Epithelial cell of proximal tubule (primary cell): ENCODE measurements around the gene GMPR. TPM values are rescaled to one million over a fixed set of nuclear protein-coding genes. Genes with fewer than 3 reads are reported as not detected.

Experiments used
- DNase-seq: peaks from one replicate; pipeline ENCODE4 v3.0.0-alpha.2; 2011; ENCODE audit warnings: low read depth
- H3K4me3 ChIP-seq: 2 replicates; pipeline ENCODE4 v1.5.1; 2011; ENCODE audit warnings: low read depth, mild to moderate bottlenecking, low read length
- total RNA-seq: library from RNA; depleted of rRNA; stranded (reverse); fragments of >200 nt; gene quantifications from 2 replicates; pipeline ENCODE4 v1.2.3, GENCODE V29; 2015
- TF ChIP-seq, protein P1 (sequence below): conservative IDR thresholded peaks from 2 replicates; pipeline ENCODE4 v1.5.1; 2012; ENCODE audit warnings: low read depth, mild to moderate bottlenecking, low read length

The GMPR gene
- total RNA-seq, 1 donor from 2014 or later = 0.81 TPM

DNA sequence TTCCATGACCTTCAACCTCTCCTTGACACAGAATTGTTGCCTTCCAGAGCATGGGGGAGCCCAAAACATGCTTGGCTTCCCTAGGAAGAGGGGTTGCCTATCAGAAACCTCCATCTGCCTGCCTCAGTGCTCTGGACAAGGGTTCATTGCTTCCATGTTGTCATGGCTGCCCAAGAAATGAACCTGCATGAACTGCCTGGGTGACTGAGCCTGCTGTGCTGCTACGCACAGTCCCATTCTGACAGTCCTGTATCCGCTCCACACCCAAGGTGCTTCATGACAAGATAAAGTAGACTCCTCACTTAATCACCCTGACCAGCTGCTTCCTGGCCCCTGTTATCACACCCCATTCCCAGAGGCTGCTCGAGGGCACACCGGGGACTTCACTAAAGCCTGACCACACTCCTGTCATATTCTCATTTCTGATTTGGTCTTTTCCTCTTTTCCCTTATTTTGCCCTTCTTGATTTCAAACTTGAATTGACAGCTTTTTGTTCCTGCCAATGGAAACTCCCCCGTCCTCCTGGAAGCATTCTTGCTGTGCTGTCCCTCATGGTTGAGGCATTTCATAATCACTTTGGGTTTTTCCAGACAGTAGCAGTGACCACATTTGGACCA is 31.9 kb downstream of the GMPR start:
- DNase-seq = no peak
- TF ChIP-seq, protein P1, sequence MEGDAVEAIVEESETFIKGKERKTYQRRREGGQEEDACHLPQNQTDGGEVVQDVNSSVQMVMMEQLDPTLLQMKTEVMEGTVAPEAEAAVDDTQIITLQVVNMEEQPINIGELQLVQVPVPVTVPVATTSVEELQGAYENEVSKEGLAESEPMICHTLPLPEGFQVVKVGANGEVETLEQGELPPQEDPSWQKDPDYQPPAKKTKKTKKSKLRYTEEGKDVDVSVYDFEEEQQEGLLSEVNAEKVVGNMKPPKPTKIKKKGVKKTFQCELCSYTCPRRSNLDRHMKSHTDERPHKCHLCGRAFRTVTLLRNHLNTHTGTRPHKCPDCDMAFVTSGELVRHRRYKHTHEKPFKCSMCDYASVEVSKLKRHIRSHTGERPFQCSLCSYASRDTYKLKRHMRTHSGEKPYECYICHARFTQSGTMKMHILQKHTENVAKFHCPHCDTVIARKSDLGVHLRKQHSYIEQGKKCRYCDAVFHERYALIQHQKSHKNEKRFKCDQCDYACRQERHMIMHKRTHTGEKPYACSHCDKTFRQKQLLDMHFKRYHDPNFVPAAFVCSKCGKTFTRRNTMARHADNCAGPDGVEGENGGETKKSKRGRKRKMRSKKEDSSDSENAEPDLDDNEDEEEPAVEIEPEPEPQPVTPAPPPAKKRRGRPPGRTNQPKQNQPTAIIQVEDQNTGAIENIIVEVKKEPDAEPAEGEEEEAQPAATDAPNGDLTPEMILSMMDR = no peak
- no peak overlapping the region for H3K4me3 ChIP-seq

DNA sequence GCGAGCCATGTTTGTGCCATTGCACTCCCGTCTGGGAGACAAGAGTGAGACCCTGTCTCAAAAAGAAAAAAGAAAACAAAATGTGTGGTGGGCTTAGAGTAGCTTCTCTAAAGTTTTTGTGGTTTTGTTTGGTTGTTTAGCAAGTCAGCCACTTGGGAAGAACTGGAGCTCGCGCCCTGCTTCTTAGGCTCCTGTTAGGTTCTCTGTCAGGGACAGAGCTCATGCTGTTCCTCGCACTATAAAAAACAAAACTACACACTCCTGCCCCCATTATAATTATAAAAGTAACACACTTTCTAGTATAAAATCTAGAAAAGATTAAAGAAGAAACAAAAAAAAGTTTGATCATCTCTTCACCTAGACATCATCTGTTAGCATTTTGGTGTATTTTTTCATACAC is 33.0 kb downstream of the GMPR start:
- no peak overlapping the region for H3K4me3 ChIP-seq
- no peak for DNase-seq
- TF ChIP-seq, protein P1 = no peak

DNA sequence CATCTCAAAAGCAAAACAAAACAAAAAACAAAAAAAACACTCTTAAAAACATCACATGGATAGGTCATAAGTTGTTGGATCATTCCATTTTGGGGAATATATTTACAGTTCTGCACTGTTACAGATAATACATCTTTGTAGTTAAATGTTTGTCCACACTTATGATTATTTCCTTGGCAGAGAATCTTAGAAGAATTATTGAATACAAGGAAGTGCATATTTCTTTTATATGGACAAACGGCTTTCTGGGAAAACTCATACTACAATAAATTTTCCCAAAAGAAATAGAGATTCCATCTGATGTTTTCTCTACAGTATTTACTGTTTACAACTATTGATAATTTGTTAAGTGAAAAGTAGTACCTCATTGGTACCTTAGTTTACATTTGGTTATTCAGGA is 33.8 kb downstream of the GMPR start:
- no peak for DNase-seq

GRCh38 chr6:16273256-16273655 is 34.9 kb downstream of the GMPR start:
- H3K4me3 ChIP-seq = no peak overlapping the region
- TF ChIP-seq, protein P1 = no peak
- no peak for DNase-seq

More for the DNA sequence above, 33.8 kb downstream of the GMPR start:
- TF ChIP-seq, protein P1 = no peak
- no peak overlapping the region for H3K4me3 ChIP-seq

GRCh38 chr6:16274483-16274882 is 36.1 kb downstream of the GMPR start:
- TF ChIP-seq, protein P1 = no peak

DNA sequence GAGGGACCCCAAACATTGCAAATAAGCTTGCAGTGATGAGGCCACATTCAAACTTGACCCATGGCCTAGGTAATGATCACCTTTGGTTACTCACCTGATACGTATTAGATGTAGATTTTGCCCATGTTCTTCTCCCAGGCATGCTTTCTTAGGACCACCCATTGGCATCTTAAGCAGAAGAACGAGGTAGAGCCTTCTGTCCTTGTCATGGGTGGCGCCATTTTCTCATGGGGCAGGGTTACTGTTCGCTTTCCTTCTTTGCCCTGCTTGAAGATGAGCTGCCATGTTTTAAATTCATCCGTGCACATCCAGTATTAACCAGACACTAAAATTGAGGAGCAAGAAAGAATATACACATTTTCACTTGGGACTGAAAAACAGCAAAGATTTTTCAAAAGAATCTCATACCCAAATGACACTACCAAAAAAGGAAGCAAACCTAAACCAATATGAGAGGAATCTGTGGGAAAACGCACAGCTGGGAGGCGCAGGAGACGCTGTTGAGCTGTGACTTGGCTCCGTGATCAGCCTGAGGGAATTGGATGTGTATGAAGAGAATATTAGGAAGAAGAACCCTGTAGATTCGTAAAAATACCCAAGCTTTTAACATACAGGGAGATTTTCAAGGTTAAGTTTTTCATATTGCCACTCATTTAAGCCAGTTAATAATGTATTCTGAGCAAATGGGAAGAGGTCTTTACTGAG is 36.6 kb downstream of the GMPR start:
- TF ChIP-seq, protein P1 = no peak
- DNase-seq = no peak
- H3K4me3 ChIP-seq = no peak overlapping the region

More at GRCh38 chr6:16274483-16274882, 36.1 kb downstream of the GMPR start:
- no peak overlapping the region for H3K4me3 ChIP-seq
- DNase-seq = no peak
